HG02885 (cell line): ENCODE measurements around the gene MYBPH.

Source experiments
- ATAC-seq: cut with Tn5 transposase; IDR thresholded peaks from one replicate; pipeline ENCODE4 v1.9.1; 2021; ENCODE audit warnings: mild to moderate bottlenecking; ENCODE audit not compliant: unreplicated experiment, poor library complexity

MYBPH gene

DNA sequence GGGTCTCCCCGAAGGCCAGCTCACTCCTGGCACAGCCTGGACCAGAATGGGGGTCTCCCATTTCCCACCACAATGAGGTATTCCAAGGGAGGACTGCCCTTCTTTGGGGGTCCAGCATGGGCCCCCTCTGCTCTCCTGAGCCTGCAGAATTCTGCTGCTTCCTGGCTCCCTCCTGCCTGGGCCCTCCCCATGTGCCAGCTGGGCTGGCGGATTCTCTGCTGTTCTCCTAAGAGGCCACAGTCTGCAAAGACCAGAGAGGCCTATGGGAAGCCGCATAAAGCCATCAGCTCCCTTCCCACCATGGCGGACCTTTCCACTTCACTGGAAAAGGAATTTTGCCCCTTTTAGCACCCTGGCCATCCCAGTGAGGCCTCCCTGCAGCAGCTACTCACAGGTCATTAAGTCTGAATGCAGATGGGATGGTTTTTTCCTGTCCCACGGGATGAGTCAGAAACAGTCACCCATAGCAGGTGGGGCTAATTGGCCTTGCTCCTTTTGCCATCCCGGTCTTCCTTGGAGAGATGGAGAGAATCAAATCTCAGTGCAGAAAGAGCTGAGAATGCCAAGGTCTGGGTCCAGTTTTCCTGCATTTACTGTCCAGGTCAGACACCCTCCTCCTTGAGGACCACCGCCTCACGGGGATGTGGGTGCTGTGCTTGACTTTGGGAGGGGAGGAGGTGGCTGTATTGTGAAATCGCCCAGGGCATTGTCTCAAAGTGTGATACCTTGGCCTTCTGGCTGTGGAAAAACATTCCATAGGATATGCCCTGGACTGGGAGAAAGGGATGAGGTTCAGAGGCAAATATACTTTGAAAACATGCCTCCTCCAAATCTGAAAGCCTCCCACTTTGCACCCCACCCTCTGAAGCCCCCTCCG lies 23.2 kb downstream of the MYBPH start:
- ATAC-seq, result no peak

DNA sequence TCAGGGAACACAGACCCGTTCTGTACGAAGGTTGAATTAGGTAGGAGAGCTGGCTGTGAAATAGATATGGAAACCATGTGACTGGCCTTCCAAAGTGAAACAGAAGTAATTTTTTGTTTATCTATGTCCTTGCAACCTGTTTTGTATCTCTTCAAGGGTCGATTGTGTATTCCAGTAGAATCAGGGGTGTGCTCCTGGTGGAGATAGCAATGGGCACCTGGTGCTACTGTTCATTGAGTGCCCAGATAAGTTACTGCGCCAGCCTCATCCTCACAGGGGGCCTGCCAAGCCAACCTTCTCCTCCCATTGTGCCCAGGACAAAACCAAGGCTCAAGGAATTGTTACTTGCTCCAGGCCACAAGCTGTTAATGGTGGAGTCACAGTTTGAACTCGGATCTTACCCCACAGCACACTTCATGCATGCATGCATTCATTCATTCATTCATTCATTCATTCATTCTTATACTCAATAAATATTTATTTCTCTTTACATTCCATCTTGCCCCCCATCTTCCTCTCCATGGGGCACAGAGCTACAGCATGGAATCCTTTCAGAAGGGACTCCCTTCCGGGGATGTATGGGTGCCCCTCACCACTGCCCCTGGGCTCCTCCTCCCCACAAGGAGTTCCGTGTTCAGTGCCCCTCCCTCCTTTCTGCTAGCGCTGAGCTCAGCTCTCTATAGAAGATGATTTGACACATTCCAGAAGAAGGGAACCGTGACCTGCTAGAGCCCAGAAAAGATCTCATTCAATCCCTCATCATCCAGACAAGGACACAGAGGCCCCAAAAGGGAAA lies 24.1 kb downstream of the MYBPH start:
- ATAC-seq, result no peak

DNA sequence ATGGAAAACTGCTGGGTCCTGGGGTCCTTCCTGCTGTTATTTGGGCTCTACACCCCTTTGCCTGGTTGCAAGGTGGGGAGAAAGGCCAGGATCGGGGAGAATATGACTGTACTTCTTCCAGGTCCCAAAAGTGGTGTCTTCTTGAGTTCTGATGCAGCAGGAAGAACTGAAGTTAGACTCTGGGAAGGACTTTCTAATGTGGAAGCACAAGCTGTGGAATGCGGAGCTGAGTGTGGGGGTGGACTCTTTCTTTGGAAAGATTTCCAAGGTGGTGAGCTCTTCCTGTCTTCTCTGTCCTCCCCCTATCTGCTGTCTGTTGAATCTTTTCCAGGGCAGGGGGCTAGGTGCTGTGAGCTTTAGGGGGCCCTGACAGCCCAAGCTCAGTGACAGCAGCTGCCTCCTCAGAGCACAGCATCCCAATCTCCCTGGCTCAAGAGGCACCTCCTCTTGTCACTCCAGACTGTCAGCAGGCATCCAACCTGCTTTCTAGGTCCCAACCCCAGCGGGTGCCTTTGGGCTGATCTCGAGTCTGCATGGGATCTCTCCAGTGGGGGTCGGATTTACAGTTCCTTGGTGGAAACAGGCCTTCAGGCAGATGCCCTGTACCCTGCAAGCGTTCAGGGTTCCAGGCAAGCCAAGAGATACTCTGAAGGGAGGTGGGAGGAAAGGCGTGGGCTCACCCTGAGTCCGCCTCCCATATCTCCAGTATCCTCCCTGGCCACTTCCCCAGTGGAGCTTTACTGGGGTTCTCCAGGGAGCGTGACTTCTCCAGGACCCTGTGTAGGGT lies 24.9 kb downstream of the MYBPH start:
- no peak for ATAC-seq

DNA sequence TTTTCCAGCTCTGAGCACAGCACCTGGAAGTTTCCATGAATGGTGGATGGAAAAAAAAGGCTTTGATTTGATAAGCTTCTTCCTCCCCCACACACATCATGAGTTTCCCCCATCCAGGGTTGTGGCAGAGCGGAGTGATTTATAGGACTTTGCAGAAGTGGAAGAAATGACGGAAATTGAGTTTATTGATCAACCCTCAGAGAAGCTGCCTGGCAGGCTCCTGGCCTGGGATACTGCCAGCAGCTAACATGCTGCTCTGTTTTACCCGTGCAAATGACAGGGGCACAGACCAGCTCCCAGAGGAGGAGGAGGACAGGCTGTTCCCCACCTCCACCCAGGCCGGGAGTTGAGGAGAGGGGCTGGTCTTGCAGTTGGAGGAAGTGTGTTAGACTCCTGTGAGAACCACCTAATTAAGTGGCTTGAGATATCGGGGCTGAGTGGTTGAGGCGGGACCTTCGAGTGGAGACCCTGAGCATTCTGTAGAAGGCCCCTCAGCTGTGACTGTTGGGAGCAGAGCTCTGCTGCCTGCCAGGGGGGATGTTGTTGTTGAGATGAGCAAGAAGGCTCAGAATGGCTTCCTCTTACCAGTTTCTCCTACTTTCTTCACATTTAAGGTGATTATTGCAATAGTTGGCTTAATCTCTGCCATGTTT lies 26.3 kb downstream of the MYBPH start:
- no peak for ATAC-seq

DNA sequence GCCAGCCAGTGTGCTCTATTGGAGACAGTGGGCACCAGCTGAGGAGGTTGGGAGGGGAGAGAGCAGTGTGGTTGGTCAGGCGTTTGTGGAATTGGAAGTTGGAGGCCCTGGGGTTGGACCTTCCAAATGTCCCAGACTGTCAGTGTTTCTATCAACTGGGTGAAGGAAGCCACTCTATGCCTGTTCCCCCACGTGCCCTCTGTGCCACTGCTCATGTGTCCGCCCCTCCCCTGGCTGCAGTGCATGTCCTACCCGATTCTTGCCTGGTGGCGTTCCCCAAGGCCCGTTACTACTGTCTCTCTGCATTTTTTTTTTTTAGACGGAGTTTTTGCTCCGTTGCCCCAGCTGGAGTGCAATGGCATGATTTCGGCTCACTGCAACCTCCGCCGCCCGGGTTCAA lies 27.0 kb downstream of the MYBPH start:
- no peak for ATAC-seq

DNA sequence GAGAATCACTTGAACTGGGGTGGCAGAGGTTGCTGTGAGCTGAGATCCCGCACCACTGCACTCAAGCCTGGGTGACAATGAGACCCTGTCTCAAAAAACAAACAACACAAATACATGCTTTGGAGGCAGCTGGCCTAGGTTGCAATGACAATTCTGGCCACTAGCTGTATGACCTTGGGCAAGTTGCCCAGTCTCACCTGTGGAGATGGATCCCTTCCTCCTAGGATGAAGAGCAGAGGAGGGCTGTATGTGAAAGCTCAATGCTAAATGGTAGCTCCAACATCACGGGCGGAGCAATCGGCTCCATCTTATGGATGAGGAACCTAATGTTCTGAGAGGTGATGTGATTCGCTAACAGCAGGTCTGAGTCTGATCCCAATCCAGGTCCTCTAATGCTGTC lies 27.5 kb downstream of the MYBPH start:
- no peak for ATAC-seq

DNA sequence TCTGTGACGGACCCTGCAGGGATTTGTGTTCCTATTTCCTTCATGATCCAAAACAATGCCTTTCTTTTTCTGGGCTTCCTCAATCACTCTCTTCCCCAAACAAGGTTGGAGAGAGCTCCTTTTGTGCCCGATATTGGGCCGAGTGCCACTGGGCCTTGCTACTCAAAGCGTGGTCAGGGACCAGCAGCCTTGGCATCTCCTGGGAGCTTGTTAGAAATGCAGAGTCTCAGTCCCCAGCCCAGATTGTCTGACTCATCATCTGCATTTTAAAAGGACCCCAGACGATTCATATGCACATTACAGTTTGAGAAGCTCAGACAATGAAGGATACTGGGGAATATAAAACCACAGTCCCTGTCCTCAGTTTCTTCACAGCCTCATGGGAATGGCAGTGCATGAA lies 28.2 kb downstream of the MYBPH start:
- ATAC-seq, result no peak

DNA sequence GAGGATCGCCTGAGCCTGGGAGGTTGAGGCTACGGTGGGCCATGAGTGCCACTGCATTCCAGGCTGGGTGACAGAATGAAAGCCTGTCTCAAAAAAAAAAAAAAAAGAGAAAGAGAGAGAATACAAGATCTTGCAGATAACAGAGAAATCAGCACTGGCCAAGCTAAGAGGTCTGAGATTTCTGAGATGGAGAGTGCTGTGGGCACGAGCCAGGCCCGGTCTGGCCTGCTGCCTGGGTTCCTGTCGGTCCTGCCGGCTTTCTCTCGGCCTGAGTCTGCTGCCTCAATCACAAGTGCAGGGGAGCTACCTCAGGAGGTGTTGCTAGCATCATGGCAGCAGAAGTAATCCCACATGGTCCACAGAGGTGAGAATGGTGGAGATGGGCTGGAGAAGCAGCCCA lies 29.1 kb downstream of the MYBPH start:
- ATAC-seq, result no peak

DNA sequence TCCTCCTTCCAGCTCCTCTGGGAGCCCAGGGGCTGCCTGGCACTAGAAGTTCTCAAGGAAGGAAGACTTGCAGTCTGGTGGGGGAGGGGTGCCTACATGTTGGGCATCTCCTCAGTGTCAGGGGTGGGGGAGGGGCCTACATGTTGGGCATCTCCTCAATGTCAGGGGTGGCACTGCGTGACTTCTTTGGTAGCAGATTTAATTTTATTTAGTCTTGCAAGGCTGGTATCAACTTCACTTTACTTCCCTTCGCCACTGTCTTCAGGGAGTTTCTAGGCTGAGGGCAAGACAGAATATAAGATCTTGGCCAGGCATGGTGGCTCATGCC lies 29.6 kb downstream of the MYBPH start:
- ATAC-seq, result no peak

DNA sequence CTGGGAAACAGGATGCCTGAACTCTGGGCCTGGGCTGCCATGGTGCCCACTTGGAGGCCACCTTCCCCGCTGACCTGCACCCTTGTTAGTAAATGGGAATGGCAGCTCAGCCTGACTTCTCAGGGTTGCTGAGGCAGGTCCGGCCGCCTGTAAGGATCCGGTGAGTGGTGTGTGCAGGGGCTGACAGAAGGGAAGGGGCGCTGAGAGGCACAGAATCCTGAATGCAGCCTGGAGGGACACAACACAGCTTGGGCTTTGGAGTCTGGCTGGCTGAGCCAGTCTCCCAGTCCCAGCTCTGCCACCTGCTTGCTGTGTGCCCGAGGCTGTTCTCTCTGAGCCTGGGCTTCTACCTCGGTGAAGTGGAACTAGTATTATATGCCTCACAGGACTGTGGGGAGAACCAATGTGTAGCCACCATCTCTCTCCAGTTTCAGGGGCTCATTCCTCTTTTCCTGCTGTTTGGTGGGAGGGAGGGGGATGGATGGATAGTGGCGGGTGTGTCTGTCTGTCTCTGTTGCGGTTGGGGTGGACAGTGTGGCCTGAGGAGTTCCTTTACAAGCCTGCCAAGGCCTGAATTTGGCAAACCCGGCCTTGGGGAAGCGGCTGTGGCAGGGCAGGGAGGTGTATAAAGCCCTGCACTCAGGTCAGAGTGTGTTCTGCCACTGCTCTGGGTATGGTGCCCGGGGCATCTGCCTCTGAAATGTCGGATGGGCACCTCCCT lies 30.1 kb downstream of the MYBPH start:
- ATAC-seq, result no peak

DNA sequence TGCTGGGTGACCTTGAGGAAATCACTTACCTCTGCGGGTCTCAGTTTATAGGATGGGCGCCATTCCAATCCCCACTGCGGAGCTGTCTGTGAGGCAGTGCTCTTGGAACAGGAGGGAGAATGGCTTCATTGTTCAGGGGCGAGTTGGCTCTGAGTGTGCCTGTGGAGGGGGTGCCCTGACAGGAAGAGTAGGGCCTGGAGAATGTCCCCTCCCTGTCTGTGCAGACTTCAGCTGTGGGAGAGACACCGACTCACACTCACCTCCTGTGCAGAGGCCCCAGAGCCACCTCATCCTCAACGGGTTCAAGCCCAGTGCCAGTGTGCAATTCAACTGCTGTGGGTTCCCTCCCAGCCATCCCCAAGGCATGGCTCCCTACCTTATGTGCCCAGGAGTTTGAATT lies 31.0 kb downstream of the MYBPH start:
- ATAC-seq, result no peak

DNA sequence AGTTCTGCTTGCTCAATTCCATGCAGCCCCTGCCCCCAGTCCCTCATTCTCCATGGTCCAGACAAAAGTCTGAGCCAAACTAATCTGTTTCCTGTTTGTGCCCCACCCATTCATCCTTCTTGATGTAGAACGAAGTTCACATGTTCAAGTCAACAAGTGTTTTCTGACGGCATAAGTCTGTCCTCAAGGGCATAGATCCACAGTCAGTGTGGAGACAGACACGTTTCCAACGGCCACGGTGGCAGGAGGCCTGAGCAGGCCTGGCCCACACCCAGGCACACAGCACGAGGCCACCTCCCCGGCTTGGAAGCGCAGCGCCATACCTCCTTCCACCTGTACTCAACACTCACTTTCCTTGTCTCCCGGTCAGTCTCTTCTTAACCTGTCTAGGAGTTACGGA lies 32.0 kb downstream of the MYBPH start:
- ATAC-seq, result no peak

DNA sequence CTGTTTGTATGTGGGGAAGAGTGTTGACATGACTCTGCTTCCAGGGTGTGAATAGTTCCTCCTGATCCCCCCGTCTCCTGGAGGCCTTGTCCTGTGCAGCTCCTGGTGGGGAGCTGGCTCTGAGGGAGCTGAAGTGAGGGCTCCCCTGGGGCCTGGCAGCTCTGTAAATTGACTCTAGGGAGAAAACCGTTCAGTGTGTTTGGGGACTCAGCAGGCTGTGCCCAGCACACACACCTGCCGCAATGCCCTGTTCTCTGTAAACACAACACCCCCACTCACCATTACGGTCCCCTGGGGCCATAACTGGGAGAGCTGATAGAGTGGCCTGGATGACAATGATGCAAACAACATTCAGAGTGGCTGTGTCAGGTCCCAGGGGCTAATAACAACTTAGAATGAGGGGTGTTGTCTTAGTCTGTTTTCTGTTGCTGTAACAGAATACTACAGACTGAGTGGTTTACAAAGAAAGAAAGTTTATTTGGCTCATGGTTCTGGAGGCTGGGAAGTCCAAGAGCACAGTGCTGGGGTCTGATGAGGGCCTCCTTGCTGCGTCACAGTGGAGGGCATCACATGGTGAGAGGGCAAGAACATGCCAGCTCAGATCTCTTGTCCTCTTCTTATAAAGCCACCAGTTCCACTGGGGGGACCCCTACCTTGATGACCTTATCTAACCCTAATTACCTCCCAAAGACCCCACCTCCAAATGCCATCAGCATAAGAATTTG lies 32.8 kb downstream of the MYBPH start:
- ATAC-seq, result no peak

DNA sequence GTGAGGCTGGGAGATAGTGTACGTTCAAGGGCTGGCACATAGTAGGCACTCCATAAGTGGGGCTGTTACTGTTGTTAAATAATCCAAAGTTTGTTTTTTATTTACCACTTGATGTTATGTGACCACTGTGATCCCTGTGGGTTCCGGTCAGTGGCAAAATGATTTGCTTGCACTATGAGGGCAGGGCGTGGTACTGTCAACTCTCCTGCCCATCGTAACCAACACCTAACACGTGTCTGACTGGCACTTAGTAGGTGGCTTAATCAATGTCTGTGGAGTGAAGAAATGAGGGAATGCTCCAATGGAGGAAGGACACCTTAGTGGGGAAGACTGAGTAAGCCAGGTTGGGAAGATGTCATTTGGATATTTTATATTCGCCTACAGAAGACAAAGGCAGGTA lies 33.5 kb downstream of the MYBPH start:
- ATAC-seq, result no peak

DNA sequence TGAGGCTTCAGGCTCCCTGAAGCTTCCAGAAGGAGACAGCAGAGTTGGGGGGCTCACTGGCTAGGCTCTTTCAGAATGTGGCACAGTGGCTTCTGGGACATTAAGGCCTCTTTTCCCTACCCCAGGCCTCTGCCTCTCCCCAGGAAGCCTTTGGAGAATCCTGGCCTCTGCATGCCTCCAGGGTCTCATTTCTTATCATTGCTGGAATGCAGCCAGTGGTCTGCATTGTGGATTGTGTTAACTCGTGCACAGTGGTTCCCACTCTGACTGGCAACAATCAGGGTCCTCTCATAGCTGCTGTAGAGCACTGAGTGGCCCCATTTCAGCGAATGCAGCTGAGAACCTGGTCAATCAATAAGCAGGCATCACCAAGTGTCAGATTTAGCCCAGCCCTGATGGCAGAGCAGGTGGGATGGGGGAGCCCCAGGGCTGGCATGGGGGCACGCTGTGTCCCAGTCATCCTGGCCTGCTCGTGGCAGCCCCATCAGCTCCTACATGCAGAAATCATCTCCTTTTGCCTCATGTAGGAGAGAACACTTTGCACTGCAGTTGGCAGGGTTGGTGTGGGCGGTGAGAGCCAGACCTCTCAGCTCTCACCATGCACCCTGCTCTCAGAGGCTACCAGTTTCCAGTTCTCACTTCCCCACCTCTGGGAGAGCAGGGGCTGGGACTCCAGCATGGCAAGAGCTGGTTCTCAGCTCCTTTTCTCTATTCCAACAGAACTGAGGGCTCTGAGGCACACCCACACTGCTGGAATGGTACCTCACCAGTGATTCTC lies 34.7 kb downstream of the MYBPH start:
- no peak for ATAC-seq

DNA sequence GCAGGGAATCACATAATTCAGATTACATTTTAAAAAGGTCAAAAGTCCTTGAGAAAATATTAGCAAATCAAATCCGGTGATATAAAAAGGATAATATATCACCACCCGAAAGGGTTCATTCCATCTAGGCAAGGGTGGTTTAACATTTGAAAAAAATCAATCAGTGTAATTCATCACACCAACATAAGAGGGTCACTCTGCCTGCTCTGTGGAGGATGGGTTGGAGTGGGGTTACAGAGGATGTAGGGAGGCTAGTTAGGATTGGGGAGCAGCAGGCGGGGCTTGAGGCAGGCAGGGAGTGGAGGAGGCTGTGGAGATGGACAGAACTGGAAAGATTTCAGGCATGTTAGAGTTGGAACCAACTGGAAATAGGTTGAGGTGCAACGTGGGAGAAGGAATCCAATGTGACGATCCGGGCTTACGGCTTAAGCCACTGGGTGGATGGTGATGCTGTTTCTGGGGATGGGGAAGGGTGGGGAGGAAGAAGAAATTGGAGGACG lies 35.6 kb downstream of the MYBPH start:
- no peak for ATAC-seq

DNA sequence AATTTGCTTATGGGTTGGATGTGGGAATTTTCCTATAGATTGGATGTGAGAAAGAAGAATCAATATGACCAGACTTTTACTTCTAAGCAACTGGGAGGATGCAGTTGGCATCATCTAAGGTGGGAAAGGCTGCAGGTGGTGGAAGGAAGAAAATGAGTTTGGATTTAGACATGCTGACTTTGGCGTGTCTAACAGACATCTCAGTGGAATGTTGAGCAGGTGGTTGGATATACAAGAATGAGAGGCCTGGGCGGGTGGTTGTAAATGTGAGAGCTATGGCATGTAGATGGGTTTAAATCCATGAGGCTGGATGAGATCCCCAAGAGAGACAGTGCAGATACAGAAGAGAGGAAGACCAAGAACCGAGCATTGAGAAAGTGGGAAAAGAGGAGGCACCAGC lies 37.6 kb downstream of the MYBPH start:
- ATAC-seq, result no peak

DNA sequence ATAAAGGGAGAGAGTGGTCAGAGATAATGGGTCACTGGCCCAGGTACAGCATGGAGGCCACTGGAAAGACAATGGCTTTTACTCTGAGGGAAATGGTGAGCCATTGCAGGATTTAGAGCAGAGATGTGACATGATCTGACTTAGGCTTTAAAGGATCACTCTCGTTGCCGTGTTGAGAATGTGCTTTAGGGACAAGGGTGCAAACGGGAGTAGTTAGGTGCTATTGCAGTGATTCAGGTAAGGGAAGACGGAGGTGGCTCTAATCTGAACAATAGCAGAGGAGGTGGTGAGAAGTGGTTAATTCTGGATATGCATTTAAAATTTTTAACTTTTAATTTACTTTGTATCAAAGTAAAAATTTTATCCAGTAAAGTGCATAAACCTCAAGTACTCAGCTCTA lies 38.3 kb downstream of the MYBPH start:
- ATAC-seq, result no peak
